ENCODE data around the gene RMND5B.
"Not testable (repeated sequence)": the region's sequence is repeated elsewhere in the genome, so short reads cannot be mapped to it uniquely, and the experiment has no call there.

Gene RMND5B

DNA sequence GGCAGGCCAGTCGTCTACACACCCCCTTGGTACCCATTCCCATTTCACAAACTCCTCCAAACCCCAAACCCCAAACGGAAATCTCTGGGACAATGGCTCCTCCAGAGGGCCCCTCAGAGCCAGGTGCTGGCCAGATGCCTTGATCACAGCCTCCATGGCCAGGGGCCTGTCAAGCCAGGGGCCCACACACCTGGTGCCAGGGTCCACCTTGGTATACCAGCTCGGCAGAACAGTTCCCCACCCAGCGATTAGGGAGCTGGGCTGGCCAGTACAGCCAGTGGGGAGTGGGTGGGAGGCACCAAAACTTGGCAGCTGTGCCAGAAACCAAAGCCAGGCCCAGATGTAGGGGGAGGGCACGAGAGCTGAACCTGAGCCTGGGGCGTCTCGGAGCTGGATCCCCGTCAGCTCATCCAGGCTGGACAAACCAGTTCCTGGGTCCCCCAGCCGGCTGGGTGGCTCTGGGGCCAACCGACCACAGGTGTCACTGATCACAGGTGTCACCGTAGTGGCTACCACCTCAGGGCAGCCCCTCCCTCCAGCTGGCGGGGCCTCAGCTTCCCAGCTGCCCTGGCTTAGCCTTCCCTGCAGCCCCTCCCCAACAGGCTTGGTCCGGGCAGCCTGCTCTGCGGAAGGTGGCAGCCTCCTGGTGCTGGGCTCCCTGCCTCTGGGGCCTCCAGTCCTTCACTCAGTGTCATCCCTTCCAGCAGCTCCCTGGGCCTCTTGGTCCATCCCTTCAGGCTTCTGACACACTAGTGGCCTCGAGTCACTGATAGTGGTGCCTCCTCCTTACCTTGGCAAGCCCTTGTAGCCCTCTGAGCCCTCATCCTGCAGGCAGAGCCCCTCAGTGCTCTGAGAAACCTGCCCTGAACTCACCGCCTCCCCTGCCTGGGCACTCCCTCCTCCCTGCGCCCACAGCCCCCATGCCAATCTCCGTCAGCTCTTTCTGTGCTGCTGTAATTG is 6.6 kb upstream of the RMND5B start:
- H3K9me3 ChIP-seq: no peaks in the 10 kb centered on the region
- no peak overlapping the region for H3K27ac ChIP-seq
- peaks cover 29% of the 10 kb centered on the region for H3K27me3 ChIP-seq
- peaks cover 0 to 12% of the 10 kb centered on the region in 2 experiments for H3K4me1 ChIP-seq (ENCODE audit: control insufficient read depth in 1 of 2, insufficient read depth in 1 of 2, low read depth in 1 of 2, low read length in 1 of 2)
- H3K4me3 ChIP-seq (ENCODE audit: low read depth in 1 of 2, low read length in 1 of 2): no peak overlapping the region
- no peaks in the 10 kb centered on the region for H3K36me3 ChIP-seq
- TF ChIP-seq, protein P1, sequence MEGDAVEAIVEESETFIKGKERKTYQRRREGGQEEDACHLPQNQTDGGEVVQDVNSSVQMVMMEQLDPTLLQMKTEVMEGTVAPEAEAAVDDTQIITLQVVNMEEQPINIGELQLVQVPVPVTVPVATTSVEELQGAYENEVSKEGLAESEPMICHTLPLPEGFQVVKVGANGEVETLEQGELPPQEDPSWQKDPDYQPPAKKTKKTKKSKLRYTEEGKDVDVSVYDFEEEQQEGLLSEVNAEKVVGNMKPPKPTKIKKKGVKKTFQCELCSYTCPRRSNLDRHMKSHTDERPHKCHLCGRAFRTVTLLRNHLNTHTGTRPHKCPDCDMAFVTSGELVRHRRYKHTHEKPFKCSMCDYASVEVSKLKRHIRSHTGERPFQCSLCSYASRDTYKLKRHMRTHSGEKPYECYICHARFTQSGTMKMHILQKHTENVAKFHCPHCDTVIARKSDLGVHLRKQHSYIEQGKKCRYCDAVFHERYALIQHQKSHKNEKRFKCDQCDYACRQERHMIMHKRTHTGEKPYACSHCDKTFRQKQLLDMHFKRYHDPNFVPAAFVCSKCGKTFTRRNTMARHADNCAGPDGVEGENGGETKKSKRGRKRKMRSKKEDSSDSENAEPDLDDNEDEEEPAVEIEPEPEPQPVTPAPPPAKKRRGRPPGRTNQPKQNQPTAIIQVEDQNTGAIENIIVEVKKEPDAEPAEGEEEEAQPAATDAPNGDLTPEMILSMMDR (IDR thresholded peaks at IDR 0.05): no peak

- Histone ChIP-seq H3K9me3 (no peaks in the 10 kb centered on the region), H3K4me1 (ENCODE audit: control insufficient read depth in 1 of 2, insufficient read depth in 1 of 2, low read depth in 1 of 2, low read length in 1 of 2) (peaks cover 3 to 12% of the 10 kb centered on the region in 2 experiments), H3K27me3 (peaks cover 20% of the 10 kb centered on the region), H3K36me3 (no peaks in the 10 kb centered on the region), H3K4me3 (ENCODE audit: low read depth in 1 of 2, low read length in 1 of 2) (no peak overlapping the region), H3K27ac (no peak overlapping the region)
- TF ChIP-seq, protein P1 (IDR thresholded peaks at IDR 0.05): no peak
These were observed 5.4 kb upstream of the RMND5B start for GRCh38 chr5:178125253-178125906.

- H3K4me3 ChIP-seq (ENCODE audit: low read depth in 1 of 2, low read length in 1 of 2): no peak overlapping the region
- H3K9me3 ChIP-seq: no peaks in the 10 kb centered on the region
- peaks cover 8% of the 10 kb centered on the region for H3K27me3 ChIP-seq
- no peak overlapping the region for H3K27ac ChIP-seq
- TF ChIP-seq, protein P1 (IDR thresholded peaks at IDR 0.05): no peak
- no peaks in the 10 kb centered on the region for H3K36me3 ChIP-seq
- peaks cover 9 to 10% of the 10 kb centered on the region in 2 experiments for H3K4me1 ChIP-seq (ENCODE audit: control insufficient read depth in 1 of 2, insufficient read depth in 1 of 2, low read depth in 1 of 2, low read length in 1 of 2)
These were observed 4.3 kb upstream of the RMND5B start for GRCh38 chr5:178126556-178126955.

- H3K4me1 ChIP-seq (ENCODE audit: control insufficient read depth in 1 of 2, insufficient read depth in 1 of 2, low read depth in 1 of 2, low read length in 1 of 2): peaks cover 12 to 17% of the 10 kb centered on the region in 2 experiments
- H3K27ac ChIP-seq; H3K9me3 ChIP-seq; H3K4me3 ChIP-seq (ENCODE audit: low read depth in 1 of 2, low read length in 1 of 2); H3K27me3 ChIP-seq; H3K36me3 ChIP-seq: not testable (repeated sequence)
These were observed 3.4 kb upstream of the RMND5B start for GRCh38 chr5:178127300-178128009.

DNA sequence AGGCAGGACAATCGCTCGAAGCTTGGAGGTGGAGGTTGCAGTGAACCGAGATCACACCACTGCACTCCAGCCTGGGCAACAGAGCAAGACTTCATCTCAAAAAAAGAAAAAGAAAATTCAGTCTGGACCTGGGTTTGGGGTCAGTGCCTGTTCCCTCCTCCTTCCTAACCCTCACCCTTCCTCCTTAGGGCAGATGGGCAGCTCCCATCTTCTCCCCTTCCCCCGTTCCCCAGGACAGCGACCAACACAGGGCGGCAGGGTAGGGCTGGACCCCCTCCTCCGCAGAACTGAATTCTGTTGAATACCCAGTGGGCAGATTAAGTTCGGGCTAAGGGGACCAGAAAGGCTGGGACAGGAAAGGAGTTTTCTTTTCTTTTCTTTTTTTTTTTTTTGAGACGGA is 1.5 kb upstream of the RMND5B start:
- Histone ChIP-seq H3K27ac (no peak overlapping the region), H3K4me3 (ENCODE audit: low read depth in 1 of 2, low read length in 1 of 2) (no peak overlapping the region), H3K4me1 (ENCODE audit: control insufficient read depth in 1 of 2, insufficient read depth in 1 of 2, low read depth in 1 of 2, low read length in 1 of 2) (peaks cover 12 to 17% of the 10 kb centered on the region in 2 experiments), H3K36me3 (peaks cover 7% of the 10 kb centered on the region), H3K9me3 (no peaks in the 10 kb centered on the region), H3K27me3 (no peaks in the 10 kb centered on the region)
- TF ChIP-seq, protein P1 (IDR thresholded peaks at IDR 0.05): no peak

DNA sequence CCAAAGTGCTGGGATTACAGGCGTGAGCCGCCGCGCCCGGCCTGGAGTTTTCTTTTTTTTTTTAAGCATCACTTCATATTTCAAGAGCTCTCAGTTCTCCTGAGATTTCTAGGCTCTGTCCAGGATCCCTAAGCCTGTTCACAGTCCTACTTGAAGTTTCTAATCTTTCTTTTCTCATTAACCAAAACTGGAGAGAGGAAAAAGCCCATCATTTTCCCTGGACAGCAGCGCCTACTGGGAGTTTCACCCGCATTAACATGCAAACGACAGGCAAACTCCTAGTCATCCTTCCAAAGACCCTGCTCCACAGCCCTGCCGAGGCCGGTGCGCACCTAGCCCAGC is 609 bp upstream of the RMND5B start:
- peaks cover 12 to 17% of the 10 kb centered on the region in 2 experiments for H3K4me1 ChIP-seq (ENCODE audit: control insufficient read depth in 1 of 2, insufficient read depth in 1 of 2, low read depth in 1 of 2, low read length in 1 of 2)
- not testable (repeated sequence) for H3K36me3 ChIP-seq, H3K27me3 ChIP-seq, H3K9me3 ChIP-seq
- peak overlapping the region; percentile 76 for H3K27ac ChIP-seq
- peak overlapping the region; percentile 82 to 83 for H3K4me3 ChIP-seq (ENCODE audit: low read depth in 1 of 2, low read length in 1 of 2)

All from neutrophil (primary cell).